Measurements from ENCODE around the gene ZNF579. TPM values are rescaled to one million over a fixed set of nuclear protein-coding genes. Genes with fewer than 3 reads are reported as not detected.
"Not testable (repeated sequence)": the region's sequence is repeated elsewhere in the genome, so short reads cannot be mapped to it uniquely, and the experiment has no call there.

The ZNF579 gene
- total RNA-seq, 1 donor from 2014 or later: 1.9 TPM

- DNase-seq (ENCODE audit: low read depth in 2 of 2): no peak
Measured at GRCh38 chr19:55594996-55595545, 14.4 kb upstream of the ZNF579 start.

GRCh38 chr19:55593096-55593772, 12.6 kb upstream of the ZNF579 start:
- no peak for DNase-seq (ENCODE audit: low read depth in 2 of 2)

GRCh38 chr19:55592391-55593090, 11.9 kb upstream of the ZNF579 start:
- DNase-seq (ENCODE audit: low read depth in 2 of 2): no peak

- DNase-seq (ENCODE audit: low read depth in 2 of 2): no peak
Measured at GRCh38 chr19:55591555-55591954, 10.9 kb upstream of the ZNF579 start.

GRCh38 chr19:55590617-55591016, 10.0 kb upstream of the ZNF579 start:
- DNase-seq (ENCODE audit: low read depth in 2 of 2): peak in 1 of 2 donors; percentile 11

- no peak for DNase-seq (ENCODE audit: low read depth in 2 of 2)
Measured at GRCh38 chr19:55590109-55590508, 9.5 kb upstream of the ZNF579 start.

GRCh38 chr19:55588738-55589137, 8.1 kb upstream of the ZNF579 start:
- DNase-seq (ENCODE audit: low read depth in 2 of 2): no peak

GRCh38 chr19:55586976-55587668, 6.5 kb upstream of the ZNF579 start:
- peak; percentile 86 to 93 for DNase-seq (ENCODE audit: low read depth in 2 of 2)

GRCh38 chr19:55585658-55586339, 5.2 kb upstream of the ZNF579 start:
- DNase-seq (ENCODE audit: low read depth in 2 of 2): peak in 1 of 2 donors; percentile 58

GRCh38 chr19:55584871-55585270, 4.2 kb upstream of the ZNF579 start:
- DNase-seq (ENCODE audit: low read depth in 2 of 2): no peak

GRCh38 chr19:55583897-55584296, 3.2 kb upstream of the ZNF579 start:
- DNase-seq (ENCODE audit: low read depth in 2 of 2): not testable (repeated sequence)

- not testable (repeated sequence) for DNase-seq (ENCODE audit: low read depth in 2 of 2)
Measured at GRCh38 chr19:55582284-55582683, 1.6 kb upstream of the ZNF579 start.

- DNase-seq (ENCODE audit: low read depth in 2 of 2): no peak
Measured at GRCh38 chr19:55581823-55582223, 1.2 kb upstream of the ZNF579 start.

GRCh38 chr19:55581145-55581822, 636 bp upstream of the ZNF579 start:
- peak in 1 of 2 donors; percentile 14 for DNase-seq (ENCODE audit: low read depth in 2 of 2)

- peak in 1 of 2 donors; percentile 9 for DNase-seq (ENCODE audit: low read depth in 2 of 2)
Measured at GRCh38 chr19:55579766-55580621, 654 bp downstream of the ZNF579 start.

GRCh38 chr19:55578761-55579747, 1.6 kb downstream of the ZNF579 start:
- DNase-seq (ENCODE audit: low read depth in 2 of 2): no peak

GRCh38 chr19:55578031-55578760, 2.5 kb downstream of the ZNF579 start:
- no peak for DNase-seq (ENCODE audit: low read depth in 2 of 2)

GRCh38 chr19:55576746-55577145, 3.9 kb downstream of the ZNF579 start:
- no peak for DNase-seq (ENCODE audit: low read depth in 2 of 2)
